KG1 (cell line): Measurements from ENCODE around the gene RNF151.

Experiments used
- DNase-seq: peaks from one replicate; lab custom pipeline; 2025; lab: John Stamatoyannopoulos, UW

The RNF151 gene

DNA sequence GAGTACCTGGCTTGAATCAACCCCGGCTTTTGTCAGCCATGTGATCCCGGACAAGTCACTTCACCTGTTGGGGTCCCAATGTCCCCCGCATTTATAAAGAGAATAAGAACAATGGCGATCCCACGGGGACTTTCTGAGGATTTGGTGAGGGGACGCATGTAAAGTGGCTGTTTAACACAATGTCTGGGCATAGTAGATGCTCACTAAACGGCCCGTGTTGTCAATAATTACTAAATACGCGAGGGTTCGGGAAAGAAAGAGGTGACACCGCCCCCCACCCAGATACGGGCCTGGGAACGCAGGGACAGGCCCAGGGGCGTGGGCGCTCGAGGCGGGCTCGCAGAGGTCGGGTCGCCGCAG is 24.9 kb downstream of the RNF151 start:
- DNase-seq: no peak

GRCh38 chr16:1991948-1992703 is 25.5 kb downstream of the RNF151 start:
- DNase-seq: no peak

DNA sequence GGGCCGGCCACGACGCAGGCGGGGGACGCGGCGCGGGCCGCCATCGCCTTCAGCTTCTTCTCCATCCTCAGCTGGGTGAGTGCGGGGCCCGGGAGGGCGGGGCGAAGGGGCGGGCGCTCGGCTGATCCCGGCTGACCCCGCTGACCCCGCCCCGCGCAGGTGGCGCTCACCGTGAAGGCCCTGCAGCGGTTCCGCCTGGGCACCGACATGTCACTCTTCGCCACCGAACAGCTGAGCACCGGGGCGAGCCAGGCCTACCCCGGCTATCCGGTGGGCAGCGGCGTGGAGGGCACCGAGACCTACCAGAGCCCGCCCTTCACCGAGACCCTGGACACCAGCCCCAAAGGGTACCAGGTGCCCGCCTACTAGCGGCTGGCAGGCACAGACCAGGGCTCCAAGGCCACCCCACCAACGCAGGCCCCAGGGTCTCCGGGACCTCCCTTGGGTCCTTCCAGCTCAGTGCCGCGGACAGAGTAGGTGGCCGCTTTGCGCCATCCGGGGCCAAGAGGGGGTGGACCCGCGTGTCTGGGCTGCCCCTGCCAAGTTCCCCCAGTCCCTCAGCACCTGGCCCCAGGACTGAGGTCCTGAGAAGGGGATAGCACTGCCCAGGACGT is 26.2 kb downstream of the RNF151 start:
- no peak for DNase-seq

DNA sequence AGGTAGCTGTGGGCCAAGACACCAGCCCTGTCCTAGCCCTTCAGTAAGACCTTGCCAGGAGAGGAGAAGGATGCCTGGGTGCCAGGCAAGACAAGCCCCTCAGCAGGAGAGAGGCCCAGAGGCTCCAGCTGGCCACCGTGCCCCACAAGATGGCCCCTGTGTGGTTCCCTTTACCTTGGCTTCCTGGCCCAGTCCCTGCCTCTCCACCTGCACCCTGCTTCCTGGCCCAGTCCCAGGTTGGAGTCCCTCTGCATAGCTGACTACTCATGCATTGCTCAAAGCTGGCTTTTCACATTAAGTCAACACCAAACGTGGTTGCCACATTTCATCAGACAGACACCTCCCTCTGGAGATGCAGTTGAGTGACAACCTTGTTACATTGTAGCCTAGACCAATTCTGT is 27.1 kb downstream of the RNF151 start:
- DNase-seq: no peak

DNA sequence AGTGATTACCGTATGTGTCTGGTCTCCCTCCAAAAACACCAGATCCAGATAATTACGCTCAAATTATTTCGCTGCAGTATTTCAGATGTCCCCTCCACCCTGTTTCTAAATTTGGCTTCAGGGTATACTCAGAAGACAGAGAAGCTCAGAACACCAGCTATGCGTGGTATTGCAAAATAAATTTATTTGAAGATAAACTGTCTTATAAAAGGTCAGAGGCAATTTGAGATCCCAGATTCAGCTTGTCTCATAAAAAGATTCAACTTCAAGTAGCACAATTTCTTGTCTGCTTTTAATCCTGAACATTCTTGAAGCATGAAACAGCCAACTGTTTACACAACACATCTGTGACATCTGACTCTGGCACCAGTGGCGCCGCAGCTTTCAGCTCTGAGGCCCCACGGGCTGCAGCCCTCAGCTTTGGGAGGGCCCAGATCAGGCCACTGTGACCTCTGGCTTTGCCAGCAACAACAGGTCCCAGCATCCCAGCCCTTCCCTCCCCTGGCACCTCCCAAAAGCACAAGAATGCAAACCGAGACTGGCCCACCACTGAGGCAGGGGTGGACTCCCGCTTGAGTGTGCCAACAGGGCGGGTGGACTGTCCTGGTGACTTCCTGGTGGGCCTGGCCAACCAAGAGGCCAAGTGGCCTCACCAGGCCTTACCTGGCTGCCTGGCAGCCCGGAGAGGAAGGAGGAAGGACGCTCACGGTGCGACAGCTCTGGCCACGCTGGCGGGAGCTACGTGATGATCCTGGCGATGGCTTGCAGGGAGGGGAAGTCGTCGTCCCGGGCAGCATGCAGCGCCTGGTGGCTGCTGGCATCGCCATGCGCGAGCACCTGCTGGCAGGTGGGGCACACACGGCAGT is 31.1 kb downstream of the RNF151 start:
- no peak for DNase-seq

DNA sequence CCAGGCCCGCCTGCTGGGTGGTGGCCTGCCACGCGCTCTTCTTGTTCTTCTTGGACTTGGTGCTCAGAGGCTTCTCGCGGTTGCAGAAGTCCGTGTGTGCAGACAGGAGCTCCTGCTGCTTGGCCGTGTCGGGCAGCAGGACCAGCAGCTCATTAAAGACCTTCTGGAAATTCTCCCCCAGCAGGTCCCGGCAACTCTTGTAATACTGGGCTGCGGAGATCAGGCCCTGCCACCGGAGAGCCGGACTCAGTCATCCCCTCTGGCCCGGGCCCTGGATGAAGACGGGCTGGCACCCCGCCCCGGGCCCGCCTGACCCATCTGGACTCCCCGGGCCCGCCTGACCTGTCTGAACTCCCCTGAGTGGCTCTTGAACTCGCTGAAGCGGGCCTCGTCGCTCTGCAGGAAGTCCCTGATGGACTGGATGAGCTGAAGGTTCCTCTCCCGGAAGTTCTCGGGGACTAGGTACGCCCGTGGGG is 31.7 kb downstream of the RNF151 start:
- DNase-seq: no peak

DNA sequence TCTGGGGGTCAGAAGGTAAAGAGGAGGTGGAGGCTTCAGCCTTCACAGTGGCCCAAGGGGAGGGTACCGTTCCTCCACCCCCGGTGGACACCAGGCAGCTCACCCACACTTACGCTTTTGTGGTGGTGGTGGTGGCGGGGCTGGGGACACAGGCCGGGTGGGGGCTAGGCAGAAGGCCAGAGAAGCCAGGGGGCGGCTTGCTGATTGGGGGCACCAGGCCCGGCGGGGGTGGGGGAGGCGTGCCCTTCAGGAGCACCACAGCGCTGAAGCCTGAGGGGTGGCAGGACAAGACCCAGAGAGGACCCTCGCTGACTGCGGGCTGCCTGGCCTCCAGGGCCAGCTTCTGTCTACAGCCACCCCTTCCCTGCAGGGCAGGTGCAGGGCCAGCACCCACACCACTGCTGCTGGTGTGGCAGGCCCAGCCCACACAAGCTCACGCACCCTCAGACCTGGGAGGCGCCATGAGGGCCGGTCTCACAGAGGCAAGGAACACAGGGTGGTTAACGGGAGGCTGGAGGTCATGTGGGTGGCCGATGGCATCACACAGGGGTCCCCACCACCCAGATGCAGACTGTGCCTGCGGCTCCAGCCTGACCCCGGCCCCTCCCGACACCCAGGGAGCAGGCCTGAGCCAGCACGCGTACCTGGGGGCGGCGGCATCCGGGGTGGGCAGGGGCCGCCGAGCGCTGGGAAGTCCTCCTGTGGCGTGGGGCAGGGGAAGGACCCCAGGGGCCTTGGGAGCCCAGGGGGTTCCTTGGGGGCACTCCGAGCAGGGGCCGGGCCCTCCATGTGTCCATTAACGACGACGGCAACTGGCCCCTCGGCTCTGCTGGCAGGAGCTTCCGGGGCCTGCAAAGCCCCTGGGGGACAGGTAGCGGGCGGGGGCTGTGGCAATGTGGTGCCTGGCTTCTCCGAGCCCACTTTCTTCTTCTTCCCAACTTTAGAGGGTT is 32.5 kb downstream of the RNF151 start:
- no peak for DNase-seq

DNA sequence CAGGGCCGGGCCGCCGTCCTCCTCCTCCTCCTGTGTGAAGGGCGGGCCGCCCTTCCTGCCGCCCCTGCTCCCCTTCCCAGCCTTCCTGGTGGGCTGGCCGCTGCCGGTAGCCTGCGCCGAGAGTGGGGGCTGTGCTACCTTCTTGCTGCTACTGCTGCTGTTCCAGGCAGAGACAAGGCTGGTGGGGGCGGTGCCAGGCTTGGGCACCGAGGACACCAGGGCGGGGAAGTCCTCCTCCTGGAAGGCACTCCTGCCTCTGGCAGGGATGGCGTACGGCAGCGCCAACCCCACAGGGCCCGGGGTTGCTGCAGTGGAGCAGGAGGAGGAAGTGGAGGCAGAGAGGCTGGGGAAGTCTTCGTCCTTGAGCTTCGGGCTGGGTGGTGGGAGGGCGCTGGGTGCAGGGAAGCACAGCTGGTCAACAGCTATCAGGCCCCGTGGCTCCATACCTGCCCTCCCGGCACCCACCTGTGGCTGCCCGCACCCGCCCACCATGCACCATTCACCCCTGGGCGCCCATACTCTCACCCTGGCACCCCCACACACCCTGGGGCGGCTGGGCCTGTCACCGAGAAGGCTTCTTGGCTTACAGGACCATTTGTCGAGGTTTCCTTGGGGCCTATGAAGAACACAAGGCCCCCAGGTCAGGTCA is 33.3 kb downstream of the RNF151 start:
- no peak for DNase-seq

GRCh38 chr16:2001035-2001434 is 34.4 kb downstream of the RNF151 start:
- no peak for DNase-seq

DNA sequence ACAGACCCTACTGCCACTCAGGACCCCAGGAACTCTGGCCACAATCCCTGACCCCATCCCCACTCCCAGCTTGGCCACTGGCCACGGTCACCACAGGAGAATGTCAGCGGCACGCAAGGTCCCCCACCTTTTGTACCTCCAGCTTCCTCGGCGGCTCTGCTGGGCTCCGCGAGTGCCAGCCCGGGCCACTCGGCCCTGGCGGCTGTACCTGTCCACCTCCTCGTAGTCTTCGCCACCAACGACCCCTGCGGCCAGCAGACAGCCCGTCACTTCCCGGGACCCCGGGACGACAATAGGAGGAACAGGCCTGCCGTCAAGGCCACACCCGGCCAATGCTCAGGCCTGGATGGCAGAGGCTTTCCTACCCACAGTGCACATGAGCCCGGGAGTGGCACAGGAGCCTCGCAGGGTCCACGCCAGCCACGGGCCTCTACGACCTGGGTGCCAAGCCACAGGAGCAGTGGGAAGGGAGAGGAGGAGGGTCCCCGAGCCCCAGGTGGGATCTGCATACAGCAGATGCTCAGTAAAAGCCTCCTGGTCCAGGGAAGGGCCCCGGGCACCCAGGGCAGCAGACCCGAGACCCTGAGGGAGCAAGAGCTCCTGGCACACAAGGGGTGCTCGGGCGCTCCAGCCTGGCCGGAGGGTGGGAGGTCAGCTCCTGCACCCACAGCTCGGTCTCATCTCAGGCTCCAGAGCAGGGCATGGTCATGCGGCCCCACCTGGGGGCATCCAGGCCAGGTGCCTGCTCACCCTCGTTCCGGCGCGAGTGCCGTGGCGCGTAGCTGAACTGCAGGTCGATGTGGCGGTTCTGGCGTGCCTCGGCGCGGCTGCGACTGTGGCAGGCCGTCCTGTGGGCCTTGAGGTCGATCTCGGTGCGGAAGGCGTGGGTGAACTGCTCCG is 35.0 kb downstream of the RNF151 start:
- DNase-seq: no peak

DNA sequence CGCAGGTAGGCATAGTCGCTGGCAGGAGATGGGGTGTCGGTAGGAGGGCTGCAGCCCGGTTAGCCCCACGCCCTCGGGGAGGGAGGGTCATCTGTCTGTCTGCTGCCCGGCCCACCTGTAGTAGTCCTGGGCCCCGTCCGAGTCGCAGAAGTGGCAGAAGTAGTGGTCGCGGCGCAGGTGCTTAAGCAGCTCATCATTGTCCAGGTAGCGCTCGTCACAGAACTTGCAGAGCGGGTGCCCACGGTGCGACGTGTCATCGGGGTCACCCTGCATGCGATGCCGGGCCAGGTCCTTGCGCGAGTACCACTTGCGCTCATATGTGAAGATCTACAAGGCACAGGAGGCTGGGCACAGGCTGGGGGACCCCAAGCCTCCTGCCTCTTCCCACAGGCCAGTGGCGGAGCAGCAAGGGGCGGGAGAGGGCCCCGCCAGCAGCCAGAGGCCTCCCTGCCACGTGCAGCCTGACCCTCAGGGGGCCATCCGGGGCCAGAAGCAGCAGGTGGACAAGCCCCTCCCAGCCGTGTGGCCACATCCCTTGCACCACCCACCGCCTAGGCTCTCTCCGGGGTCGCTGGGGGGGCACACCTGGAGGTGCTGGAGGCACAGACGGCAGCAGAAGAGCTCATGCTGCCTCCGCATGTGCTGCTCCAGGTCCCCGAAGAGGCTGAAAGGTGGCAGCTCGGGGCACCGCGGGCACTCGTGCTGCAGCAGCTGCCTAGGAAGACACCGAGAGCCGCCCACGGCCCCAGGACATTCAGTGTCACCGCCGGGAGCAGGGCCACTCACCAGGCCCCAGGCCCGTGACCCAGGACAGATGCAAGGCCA is 36.0 kb downstream of the RNF151 start:
- DNase-seq: no peak

- no peak for DNase-seq
These were observed 36.7 kb downstream of the RNF151 start for GRCh38 chr16:2003231-2003826.

DNA sequence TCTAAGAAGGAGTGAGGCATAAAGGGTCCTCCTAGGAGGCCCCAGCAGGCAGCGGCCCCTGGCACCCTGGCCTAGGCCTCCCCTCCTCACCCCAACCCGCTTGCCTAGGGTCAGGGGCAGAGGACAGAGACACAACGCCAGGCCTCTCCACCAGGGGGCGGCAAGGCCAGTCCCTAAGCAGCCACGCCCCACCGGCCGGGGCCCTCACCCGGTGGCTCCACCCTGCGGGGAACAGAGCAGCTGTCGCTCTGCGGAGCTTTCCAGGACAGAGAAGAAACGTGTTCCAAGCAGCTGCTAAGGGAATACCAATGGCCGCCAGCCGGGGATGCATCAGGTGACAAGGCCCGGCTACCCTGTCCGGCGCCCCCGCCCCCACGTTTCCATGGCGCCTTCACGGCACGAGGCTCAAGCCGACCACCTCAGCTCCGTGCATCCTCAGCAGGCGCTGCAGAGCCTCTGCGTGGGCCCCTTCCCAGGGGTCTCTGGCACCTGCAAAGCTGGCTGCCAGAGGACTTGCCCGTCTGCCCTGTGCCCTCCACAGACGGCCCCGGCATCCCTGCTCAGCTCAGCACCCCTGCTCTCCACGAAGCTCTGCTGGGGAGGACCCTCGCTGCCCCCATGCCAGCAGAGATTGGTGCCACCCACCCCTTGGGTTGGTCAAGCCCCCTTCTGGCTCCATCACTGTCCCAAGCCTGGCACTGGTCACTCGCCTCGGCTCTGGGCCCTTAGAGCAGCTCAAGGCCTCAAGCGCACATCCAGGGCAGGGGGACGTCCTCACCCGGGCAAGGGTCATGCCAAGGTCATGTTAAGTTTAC is 37.4 kb downstream of the RNF151 start:
- DNase-seq: peak; percentile 68

DNA sequence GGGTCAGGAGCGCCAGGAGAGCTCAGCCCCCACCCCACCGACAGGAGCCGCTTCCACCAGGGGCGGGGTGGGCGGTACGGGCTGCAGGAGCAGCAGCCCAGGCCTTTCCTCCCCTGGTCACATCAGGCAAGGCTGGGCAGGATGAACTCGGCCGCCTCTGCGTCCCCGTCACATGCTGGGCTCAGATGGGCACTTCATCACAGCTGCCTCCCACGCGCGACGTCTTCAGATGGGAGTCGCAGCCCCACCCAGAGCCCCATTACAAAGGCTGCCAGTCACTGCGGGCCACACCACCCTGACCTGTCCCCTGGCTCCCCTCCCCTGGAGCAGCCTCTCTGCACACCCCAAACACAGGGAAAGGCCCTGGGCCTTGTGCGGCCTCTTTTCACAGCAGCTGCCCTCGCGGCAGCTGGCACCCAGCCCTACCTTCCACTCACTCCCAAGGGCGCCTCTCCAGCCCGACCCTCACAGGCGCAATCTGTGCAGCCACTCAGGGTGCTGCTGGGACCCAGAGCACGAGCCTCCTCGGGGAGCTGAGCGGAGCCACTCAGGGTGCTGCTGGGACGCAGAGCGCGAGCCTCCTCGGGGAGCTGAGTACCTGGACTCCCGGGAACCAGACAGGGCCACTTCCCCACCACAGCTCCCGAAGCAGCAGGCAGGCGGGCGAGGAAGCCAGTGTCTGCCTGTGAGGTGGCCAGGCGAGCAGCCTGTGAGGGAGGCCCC is 38.3 kb downstream of the RNF151 start:
- no peak for DNase-seq

DNA sequence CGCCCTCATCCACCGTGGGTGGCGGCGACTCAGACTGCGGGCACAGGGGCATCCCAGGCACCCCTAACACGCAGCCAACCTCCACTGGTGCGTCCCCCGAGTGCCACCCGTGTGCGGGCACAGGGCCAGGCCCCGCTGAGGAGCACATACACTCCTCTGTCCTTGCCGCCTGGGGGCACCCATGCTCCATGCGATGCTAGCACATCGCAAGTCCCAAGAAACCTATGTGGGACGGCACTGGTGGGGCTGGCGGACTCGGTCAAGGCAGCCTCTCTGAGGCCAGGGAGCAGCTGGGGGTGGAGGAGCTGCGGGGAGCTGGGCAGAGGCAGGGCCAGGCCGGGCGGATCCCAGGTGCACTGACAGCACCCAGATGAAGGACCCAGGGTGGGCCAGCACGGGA is 39.0 kb downstream of the RNF151 start:
- no peak for DNase-seq

- DNase-seq: no peak
These were observed 39.7 kb downstream of the RNF151 start for GRCh38 chr16:2006317-2006716.
